Right cardiac atrium (tissue), 5 donors: ENCODE measurements around the gene CARD19. TPM values are rescaled to one million over a fixed set of nuclear protein-coding genes. Genes with fewer than 3 reads are reported as not detected.

Experiments
- ATAC-seq, 2 donors: fragments of 200-7000 bp; cut with Tn5 transposase; one replicate each; pipeline versions ENCODE4 v1.8.0 to v1.9.1; 2020; ENCODE audit warnings: moderate library complexity in 2 of 2, mild to moderate bottlenecking in 1 of 2
- DNase-seq, 3 donors: peaks; one replicate each; pipeline ENCODE4 v3.0.0-alpha.2; 2020
- H3K27ac ChIP-seq: one replicate; pipeline ENCODE4 v1.5.1; 2013; ENCODE audit warnings: mild to moderate bottlenecking, low read length, control low read depth, moderate library complexity
- H3K27me3 ChIP-seq: one replicate; pipeline ENCODE4 v1.6.1; 2013; ENCODE audit not compliant: control insufficient read depth, insufficient read depth
- H3K4me1 ChIP-seq: one replicate; pipeline ENCODE4 v1.6.1; 2013; ENCODE audit warnings: low read length; ENCODE audit not compliant: control insufficient read depth, insufficient read depth
- H3K4me3 ChIP-seq: one replicate; pipeline ENCODE4 v1.5.1; 2013; ENCODE audit warnings: low read length, control low read depth
- H3K9me3 ChIP-seq: one replicate; pipeline ENCODE4 v1.6.1; 2013; ENCODE audit warnings: low read length; ENCODE audit not compliant: control insufficient read depth
- WGBS: extraction: QIAGEN DNeasy Blood & Tissue Kit; methylation state at CpG from one replicate; pipeline ENCODE4 v1.1.7; 2013; 5-methylcytosine and 5-hydroxymethylcytosine counted together
- intact Hi-C, 4 donors: fragments of 100-400 bp; cut with DNase I; formaldehyde crosslinking; loops; one replicate each; pipeline versions ENCODE4 v1.11.0 to v1.14.0; 2022 to 2023
- polyA plus RNA-seq: library from polyadenylated mRNA; stranded (reverse); fragments of 200-250 nt; gene quantifications from one replicate; pipeline ENCODE4 v1.2.3, GENCODE V29; 2013
- total RNA-seq, 4 donors: library from RNA; stranded (reverse); fragmentation: NEBNext Ultra II Directional; extraction: Animal tissue kit (Norgen Biotek cat#: 25700); gene quantifications; one replicate each; pipeline ENCODE4 v1.2.1, GENCODE V29; 2021
- donor health status: healthy with polysubstance abuse.
- donor health status: DM: no; HTN: yes; CAD: no.
- donor health status: DM: no; HTN: no; CAD: no.
- donor health status: DM: no; HTN: yes; CAD: no; lungs with severe emphysema.
- donor health status: DM: yes; HTN: yes; CAD: no.

The CARD19 gene
- total and polyA plus RNA-seq, 5 donors: 17.7 to 30.3 (median 25.6) TPM

DNA sequence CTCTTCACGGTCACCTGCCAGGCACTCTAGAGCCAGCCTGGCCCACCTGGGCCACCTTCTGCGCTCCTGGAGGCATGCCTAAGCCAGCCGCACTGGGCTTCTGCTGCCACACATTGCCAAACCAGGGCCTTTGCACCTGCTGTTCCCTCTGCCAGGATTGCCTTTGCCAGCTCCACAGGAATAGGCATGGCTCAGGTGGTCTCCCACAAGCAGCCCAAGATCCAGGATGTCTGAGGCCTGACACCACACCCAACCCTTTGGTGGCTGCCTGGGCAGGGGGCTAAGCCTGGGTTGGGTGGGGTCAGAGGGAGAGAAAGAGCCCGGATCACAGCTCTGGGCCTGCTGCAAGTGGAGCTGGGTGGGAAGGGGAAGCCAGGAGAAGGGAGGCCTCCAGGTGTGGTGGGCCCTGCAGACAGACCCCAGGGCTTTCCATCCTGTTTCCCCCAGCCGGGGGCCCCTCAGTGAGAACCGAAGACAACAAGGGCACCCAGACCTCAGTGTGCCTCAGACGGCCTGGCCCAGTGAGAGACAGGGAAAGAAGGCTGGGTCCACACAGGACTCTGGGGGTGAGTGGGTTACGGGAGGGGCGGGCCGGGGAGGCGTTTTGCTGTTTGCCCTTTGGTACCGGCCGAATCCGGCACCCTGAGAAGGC is 38.2 kb upstream of the CARD19 start:
- H3K4me1 ChIP-seq: no peaks in the 10 kb centered on the region
- ATAC-seq: peak in 1 of 2 donors; percentile 19
- WGBS: 59% methylated on average over 14 of the region's 14 CpGs
- H3K4me3 ChIP-seq: no peak overlapping the region
- no peak for DNase-seq
- no peaks in the 10 kb centered on the region for H3K9me3 ChIP-seq
- no peaks in the 10 kb centered on the region for H3K27me3 ChIP-seq
- intact Hi-C loops: no loop called here
- H3K27ac ChIP-seq: no peak overlapping the region

GRCh38 chr9:93058355-93059010 is 37.5 kb upstream of the CARD19 start, which contains the start of gene SUSD3:
Gene SUSD3, plus strand, starts transcription at chr9:93058701. Its CDS starts 42 bp downstream, at chr9:93058743.
- intact Hi-C loops: no loop called here
- ATAC-seq: peak; percentile 71 to 82
- H3K4me1 ChIP-seq: no peaks in the 10 kb centered on the region
- no peaks in the 10 kb centered on the region for H3K9me3 ChIP-seq
- peak; percentile 72 to 91 (median 88) for DNase-seq
- no peak within 1 kb of the TSS for H3K27ac ChIP-seq
- WGBS: 2% methylated on average over 55 of the region's 55 CpGs
- peak within 1 kb of the TSS; percentile 62 for H3K4me3 ChIP-seq
- H3K27me3 ChIP-seq: no peaks in the 10 kb centered on the region

DNA sequence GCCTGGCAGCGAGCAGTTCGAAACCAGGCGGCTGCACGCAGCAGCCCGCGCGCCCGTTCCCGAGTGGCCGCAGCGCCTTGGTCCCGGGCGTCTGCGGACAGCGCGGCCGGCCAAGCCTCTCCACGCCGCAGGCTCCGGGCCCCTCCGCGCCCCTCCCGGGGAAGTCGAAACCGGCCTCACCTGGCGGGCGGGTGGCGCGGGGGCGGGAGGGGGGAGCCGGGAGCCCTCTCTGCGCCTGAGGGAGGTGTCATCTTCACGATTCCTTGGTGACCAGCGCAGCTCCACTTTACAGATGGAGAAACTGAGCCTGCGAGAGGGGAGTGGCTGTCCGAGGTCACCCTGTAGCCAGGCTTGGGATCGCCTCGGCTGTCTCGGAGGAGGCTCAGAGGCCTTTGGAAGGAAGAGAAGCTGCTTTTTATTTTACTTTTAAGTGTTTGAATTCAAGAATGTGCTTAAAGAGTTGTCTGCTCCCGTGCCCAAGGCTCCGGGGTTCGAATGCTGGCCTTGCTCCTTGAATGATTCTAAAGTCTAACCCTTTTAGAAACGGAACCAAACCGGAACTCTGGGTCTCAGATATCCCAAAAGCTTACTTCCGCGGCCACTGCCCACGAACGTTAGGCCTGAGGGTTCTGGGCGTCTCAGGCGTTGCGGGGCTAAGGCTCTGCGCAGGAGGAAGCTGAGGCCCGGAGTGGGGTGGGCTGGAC is 36.9 kb upstream of the CARD19 start:
- Histone ChIP-seq H3K4me3 (peak overlapping the region; percentile 62), H3K27ac (no peak overlapping the region), H3K4me1 (no peaks in the 10 kb centered on the region), H3K27me3 (no peaks in the 10 kb centered on the region), H3K9me3 (no peaks in the 10 kb centered on the region)
- 29% methylated on average over 53 of the region's 53 CpGs for WGBS
- intact Hi-C loops: no loop called here
- ATAC-seq: peak; percentile 3 to 17
- peak in 1 of 3 donors; percentile 68 for DNase-seq

- no peak for ATAC-seq
- Histone ChIP-seq H3K9me3 (no peaks in the 10 kb centered on the region), H3K27ac (no peak overlapping the region), H3K4me1 (no peaks in the 10 kb centered on the region), H3K4me3 (no peak overlapping the region), H3K27me3 (no peaks in the 10 kb centered on the region)
- intact Hi-C loops: no loop called here
- no peak for DNase-seq
- 77% methylated on average over 7 of the region's 7 CpGs for WGBS
These were observed 36.1 kb upstream of the CARD19 start for GRCh38 chr9:93059715-93060578.

DNA sequence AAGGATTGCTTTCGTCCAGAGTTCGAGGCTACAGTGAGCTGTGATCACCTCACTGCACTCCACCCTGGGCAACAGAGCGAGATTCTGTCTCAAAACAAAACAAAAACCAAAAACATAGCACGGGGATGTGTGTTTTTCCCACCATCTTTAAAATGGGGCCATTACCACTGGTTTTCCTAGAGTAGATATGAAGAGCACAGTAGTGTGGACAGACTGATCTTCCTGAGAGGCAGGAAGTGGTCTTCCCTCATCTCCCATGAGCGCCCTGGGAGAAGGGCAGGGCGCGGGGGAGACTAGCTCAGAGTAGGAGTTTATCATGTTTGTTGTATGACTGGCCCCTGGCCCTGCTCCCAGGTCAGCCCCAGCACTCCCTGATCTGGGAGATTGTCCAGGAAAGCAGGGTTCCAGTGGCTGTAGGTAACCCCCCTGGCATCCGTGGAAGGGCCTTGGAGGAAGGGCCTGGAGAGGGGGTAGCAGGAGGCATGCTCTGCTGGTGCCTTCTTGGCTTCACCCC is 35.2 kb upstream of the CARD19 start:
- H3K27ac ChIP-seq: no peak overlapping the region
- DNase-seq (no peak), ATAC-seq (no peak)
- WGBS: 79% methylated on average over 8 of the region's 8 CpGs
- no peaks in the 10 kb centered on the region for H3K27me3 ChIP-seq
- no peaks in the 10 kb centered on the region for H3K4me1 ChIP-seq
- intact Hi-C loops: no loop called here
- H3K9me3 ChIP-seq: no peaks in the 10 kb centered on the region
- no peak overlapping the region for H3K4me3 ChIP-seq

GRCh38 chr9:93061260-93061751 is 34.7 kb upstream of the CARD19 start:
- no peak for ATAC-seq
- no peaks in the 10 kb centered on the region for H3K27me3 ChIP-seq
- intact Hi-C loops: no loop called here
- WGBS: 80% methylated on average over 4 of the region's 4 CpGs
- no peak overlapping the region for H3K27ac ChIP-seq
- no peaks in the 10 kb centered on the region for H3K9me3 ChIP-seq
- DNase-seq: no peak
- no peak overlapping the region for H3K4me3 ChIP-seq
- H3K4me1 ChIP-seq: no peaks in the 10 kb centered on the region

GRCh38 chr9:93061791-93062763 is 33.9 kb upstream of the CARD19 start:
- Histone ChIP-seq H3K4me3 (no peak overlapping the region), H3K27me3 (no peaks in the 10 kb centered on the region), H3K9me3 (no peaks in the 10 kb centered on the region), H3K4me1 (no peaks in the 10 kb centered on the region), H3K27ac (no peak overlapping the region)
- WGBS: 82% methylated on average over 19 of the region's 19 CpGs
- ATAC-seq (no peak), DNase-seq (no peak)
- intact Hi-C loops: no loop called here

- Histone ChIP-seq H3K9me3 (no peaks in the 10 kb centered on the region), H3K27ac (no peak overlapping the region), H3K4me1 (no peaks in the 10 kb centered on the region), H3K4me3 (no peak overlapping the region), H3K27me3 (no peaks in the 10 kb centered on the region)
- 75% methylated on average over 12 of the region's 12 CpGs for WGBS
- ATAC-seq (peak; percentile 35 to 39), DNase-seq (peak in 1 of 3 donors; percentile 74)
- intact Hi-C loops: no loop called here
These were observed 31.5 kb upstream of the CARD19 start for GRCh38 chr9:93064392-93065134.

DNA sequence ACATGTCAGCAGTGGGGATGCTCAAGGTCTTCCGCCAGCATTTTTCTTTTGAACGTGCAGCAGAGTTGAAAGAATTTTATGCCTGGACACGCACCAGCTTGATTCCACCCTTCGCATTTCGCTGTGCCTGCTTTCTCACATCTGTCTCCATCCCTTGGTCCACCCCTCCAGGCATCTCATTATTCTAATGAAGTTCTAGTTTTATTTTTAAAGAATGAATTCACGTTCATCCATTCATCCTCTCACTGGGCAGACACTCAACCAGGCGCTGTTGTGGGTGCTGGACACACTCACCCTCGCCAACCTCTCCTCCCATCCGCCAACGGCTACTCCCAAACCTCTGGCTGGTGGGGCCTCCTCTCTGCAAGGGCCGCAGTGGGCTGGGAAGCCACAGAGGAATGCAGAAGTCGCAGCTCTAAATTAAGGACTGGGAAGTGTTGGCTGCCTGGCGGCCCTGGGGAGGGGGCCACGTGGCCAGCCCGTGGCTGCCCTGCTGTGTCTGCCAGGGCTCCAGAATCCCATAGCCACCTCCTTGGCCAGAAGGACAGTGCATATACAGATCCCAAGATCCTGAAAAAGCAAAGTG is 30.8 kb upstream of the CARD19 start:
- intact Hi-C loops: no loop called here
- no peaks in the 10 kb centered on the region for H3K27me3 ChIP-seq
- DNase-seq (peak in 1 of 3 donors; percentile 63), ATAC-seq (peak in 1 of 2 donors; percentile 50)
- 56% methylated on average over 15 of the region's 15 CpGs for WGBS
- H3K27ac ChIP-seq: no peak overlapping the region
- no peaks in the 10 kb centered on the region for H3K9me3 ChIP-seq
- no peak overlapping the region for H3K4me3 ChIP-seq
- H3K4me1 ChIP-seq: no peaks in the 10 kb centered on the region
